Activated CD4-positive, alpha-beta memory T cell treated with anti-CD3 and anti-CD28 coated beads, Interleukin-2, amount 10 ng/mL, durations not matched to agents 7 days and 5 days (primary cell): Measurements from ENCODE around the gene DNAH17. TPM values are rescaled to one million over a fixed set of nuclear protein-coding genes. Genes with fewer than 3 reads are reported as not detected.
"Not testable (repeated sequence)": the region's sequence is repeated elsewhere in the genome, so short reads cannot be mapped to it uniquely, and the experiment has no call there.

Experiments
- CTCF ChIA-PET: fragments of 350-600 bp; sonication (Branson Sonifier 250); formaldehyde crosslinking; loops from one replicate; lab custom pipeline; 2021; ENCODE audit warnings: antibody characterized with exemption, inconsistent platforms; lab: Charles Lee
- POLR2A ChIA-PET: fragments of 350-600 bp; sonication (Branson Sonifier 250); formaldehyde crosslinking; loops from one replicate; lab custom pipeline; 2021; ENCODE audit warnings: antibody characterized with exemption; lab: Charles Lee
- DNase-seq: peaks from one replicate; pipeline ENCODE4 v3.0.0-alpha.2; 2020
- H3K27ac Mint-ChIP-seq: one replicate; pipeline ENCODE4 v1.8.0; 2021; ENCODE audit warnings: mild to moderate bottlenecking, mixed read lengths
- H3K27me3 Mint-ChIP-seq: one replicate; pipeline ENCODE4 v1.8.0; 2021; ENCODE audit warnings: mixed read lengths
- H3K36me3 Mint-ChIP-seq: one replicate; pipeline ENCODE4 v1.8.0; 2021; ENCODE audit warnings: low read depth, mixed read lengths
- H3K4me1 Mint-ChIP-seq: one replicate; pipeline ENCODE4 v1.8.0; 2021; ENCODE audit warnings: mixed read lengths
- H3K4me3 Mint-ChIP-seq: one replicate; pipeline ENCODE4 v1.8.0; 2021; ENCODE audit warnings: mild to moderate bottlenecking, mixed read lengths
- H3K9me3 Mint-ChIP-seq: one replicate; pipeline ENCODE4 v1.8.0; 2021; ENCODE audit warnings: mixed read lengths
- total RNA-seq, 2 experiments: library from RNA; stranded (reverse); gene quantifications; one replicate each; pipeline ENCODE4 v1.2.3, GENCODE V29; 2021

The DNAH17 gene
- total RNA-seq, 2 experiments from 2014 or later = 0.08 TPM

GRCh38 chr17:78514521-78514920 lies 62.7 kb downstream of the DNAH17 start:
- no peak overlapping the region for H3K4me3 Mint-ChIP-seq
- DNase-seq = no peak
- no peak overlapping the region for H3K27ac Mint-ChIP-seq
- H3K4me1 Mint-ChIP-seq = no peaks in the 10 kb centered on the region
- H3K36me3 Mint-ChIP-seq = no peaks in the 10 kb centered on the region
- POLR2A ChIA-PET = interaction anchor here (1.3 kb wide), 1 partner anchor 20 kb away, joined by 3 read pairs; no protein-coding TSS in a partner anchor
- H3K9me3 Mint-ChIP-seq = no peaks in the 10 kb centered on the region
- peaks cover 13% of the 10 kb centered on the region for H3K27me3 Mint-ChIP-seq
- CTCF ChIA-PET = no interaction called here

DNA sequence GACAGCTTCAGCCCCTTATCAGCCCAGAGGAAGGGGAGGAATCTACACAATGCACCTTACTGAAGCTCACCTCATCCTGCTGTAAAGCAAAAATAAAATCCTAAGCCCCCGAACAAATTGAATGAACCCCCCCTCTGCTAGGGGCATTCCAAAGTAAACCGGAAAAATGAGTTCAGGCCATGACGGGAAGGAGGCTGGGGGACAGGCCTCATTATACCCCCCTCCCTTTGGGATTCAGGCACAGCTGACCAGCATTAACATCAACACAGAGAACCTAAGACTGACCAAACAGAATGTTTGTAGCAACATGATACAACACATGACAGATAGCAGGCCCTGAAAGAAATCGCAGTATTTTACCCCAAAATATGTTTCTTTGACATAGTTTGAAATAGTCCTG lies 64.2 kb downstream of the DNAH17 start:
- CTCF ChIA-PET = interaction anchor here (0.6 kb wide), 1 partner anchor 10 kb away, joined by 3 read pairs; no protein-coding TSS in a partner anchor
- Mint-ChIP-seq H3K4me3 (no peak overlapping the region), H3K4me1 (no peaks in the 10 kb centered on the region), H3K27me3 (peaks cover 9% of the 10 kb centered on the region), H3K9me3 (no peaks in the 10 kb centered on the region), H3K36me3 (no peaks in the 10 kb centered on the region), H3K27ac (no peak overlapping the region)
- DNase-seq = no peak
- POLR2A ChIA-PET = no interaction called here

DNA sequence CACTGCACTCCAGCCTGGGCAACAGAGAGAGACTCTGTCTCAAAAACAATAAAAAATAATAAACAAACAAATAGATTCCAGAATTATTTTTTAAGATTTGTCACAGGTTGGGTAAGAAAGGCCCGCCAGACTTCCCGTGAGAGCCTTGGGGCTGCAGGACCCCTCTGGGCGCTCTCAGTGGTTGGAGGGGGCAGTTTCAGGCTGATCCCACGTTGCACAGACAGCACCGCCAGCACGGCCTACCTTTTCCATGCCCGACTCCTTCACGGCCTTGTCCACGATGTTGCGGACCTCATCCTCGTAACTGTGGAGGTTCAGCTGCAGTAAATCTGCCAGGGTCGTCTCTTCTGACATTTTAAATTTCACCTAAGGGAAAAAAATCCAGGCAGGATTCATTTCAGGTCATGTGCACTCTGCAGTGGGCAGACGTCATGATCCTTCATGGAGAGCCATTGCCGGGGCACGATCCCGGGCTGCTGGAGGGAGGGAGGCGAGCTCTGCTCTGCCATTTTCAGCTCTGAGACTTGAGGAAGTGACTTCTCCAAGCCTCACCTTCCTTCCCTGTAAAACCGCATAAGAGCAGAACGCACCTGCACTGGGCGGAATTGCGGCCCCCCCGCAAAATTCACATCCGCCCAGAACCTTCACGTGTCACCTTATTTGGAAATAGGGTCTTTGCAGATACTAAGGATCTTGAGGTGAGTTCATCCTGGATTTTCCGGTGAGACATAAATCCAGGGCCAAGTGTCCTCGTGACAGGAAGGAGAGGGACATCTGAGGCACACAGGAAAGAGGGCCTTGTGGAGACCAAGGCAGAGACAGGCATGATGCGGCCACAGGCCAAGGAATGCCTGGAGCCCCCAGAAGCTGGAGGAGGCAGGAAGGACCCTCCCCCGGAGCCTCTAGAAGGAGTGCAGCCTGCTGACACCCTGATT lies 66.8 kb downstream of the DNAH17 start:
- Mint-ChIP-seq H3K9me3 (no peaks in the 10 kb centered on the region), H3K36me3 (no peaks in the 10 kb centered on the region), H3K27me3 (peaks cover 7% of the 10 kb centered on the region), H3K4me3 (no peak overlapping the region), H3K27ac (no peak overlapping the region), H3K4me1 (no peaks in the 10 kb centered on the region)
- CTCF ChIA-PET = no interaction called here
- DNase-seq = no peak
- POLR2A ChIA-PET = no interaction called here

DNA sequence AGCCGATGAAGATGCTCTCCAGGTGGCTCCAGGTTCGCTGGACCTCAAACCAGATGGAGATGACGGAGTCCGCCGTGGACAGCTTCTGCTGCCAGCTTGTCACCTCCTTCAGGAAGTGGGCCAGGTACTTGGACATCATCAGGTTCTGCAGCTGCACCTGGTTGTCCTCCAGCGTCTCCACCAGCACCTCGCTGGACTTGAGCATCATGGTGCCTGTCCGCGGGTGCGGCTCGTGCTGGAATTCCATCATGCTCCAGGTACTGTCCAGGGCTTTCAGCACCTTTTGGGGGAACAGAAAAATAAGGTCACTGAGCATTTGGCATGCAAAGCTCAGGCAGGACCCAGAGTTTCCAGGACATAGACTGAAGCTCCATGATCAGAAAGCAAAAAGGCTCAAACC lies 69.7 kb downstream of the DNAH17 start:
- H3K9me3 Mint-ChIP-seq = no peaks in the 10 kb centered on the region
- no peak overlapping the region for H3K27ac Mint-ChIP-seq
- no peaks in the 10 kb centered on the region for H3K36me3 Mint-ChIP-seq
- H3K27me3 Mint-ChIP-seq = peaks cover 8% of the 10 kb centered on the region
- H3K4me3 Mint-ChIP-seq = no peak overlapping the region
- DNase-seq = no peak
- H3K4me1 Mint-ChIP-seq = no peaks in the 10 kb centered on the region
- ChIA-PET CTCF (no interaction called here), POLR2A (no interaction called here)

DNA sequence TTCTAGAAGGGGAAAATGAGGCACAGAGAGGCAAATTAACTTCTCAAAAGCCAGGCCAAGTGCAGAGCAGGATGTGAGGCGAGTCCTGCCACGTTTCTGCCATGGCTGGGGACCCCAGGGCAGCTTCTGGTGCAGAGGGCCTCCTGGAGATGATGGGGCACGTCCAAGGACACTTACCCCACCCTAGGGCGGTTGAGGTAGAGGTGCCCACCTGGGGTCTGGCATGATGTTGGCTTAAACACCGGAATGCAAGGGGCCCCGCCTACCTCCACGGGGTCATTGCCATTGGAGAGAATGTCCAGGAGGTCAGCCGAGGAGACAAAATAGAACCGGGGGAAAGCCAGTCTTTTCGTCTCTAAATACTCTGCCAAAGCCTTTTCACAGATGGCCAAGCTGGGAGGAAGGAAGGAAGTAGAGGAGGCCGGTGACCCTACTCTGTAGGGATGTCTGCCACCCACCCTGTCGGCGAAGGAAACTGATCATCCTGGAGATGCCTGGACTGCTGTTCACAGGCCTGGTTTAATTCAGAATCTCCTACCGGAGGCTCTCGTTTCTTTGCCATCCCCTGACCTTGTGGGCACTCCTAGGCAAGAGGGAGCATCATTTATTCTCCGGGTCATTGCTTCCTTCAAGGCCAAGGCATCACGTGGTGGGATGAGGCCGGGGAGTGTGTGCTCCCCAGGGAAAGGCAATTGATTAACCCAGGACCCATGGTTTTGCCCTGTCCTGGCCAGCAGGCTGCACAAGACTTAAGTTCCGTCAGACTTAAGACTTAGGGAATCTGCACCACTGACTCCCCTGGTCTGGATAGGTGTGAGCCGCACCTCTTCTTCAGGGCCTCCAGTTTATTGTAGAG lies 70.5 kb downstream of the DNAH17 start:
- Mint-ChIP-seq H3K9me3 (no peaks in the 10 kb centered on the region), H3K27me3 (peaks cover 8% of the 10 kb centered on the region), H3K36me3 (no peaks in the 10 kb centered on the region), H3K27ac (no peak overlapping the region), H3K4me1 (no peaks in the 10 kb centered on the region), H3K4me3 (no peak overlapping the region)
- DNase-seq = no peak
- POLR2A ChIA-PET = no interaction called here
- CTCF ChIA-PET = interaction anchor here (0.6 kb wide), 1 partner anchor 133 kb away, joined by 3 read pairs; no protein-coding TSS in a partner anchor

- Mint-ChIP-seq H3K4me1 (no peaks in the 10 kb centered on the region), H3K27me3 (peaks cover 8% of the 10 kb centered on the region), H3K27ac (no peak overlapping the region), H3K4me3 (no peak overlapping the region), H3K9me3 (no peaks in the 10 kb centered on the region), H3K36me3 (no peaks in the 10 kb centered on the region)
- ChIA-PET CTCF (no interaction called here), POLR2A (no interaction called here)
- no peak for DNase-seq
Measured at GRCh38 chr17:78504156-78504925, 72.9 kb downstream of the DNAH17 start.

DNA sequence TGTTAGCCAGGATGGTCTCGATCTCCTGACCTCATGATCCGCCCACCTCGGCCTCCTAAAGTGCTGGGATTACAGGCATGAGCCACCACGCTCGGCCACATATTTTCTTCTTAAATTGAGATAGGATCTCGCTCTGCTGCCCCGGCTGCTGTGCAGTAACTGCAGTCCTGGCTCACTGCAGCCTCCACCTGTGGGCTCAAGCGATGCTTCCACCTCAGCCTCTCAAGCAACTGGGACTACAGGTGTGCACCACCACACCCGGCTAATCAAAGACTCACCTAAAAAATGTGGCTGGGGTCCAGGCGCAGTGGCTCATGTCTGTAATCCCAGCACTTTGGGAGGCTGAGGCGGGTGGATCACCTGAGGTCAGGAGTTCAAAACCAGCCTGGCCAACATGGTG lies 73.8 kb downstream of the DNAH17 start:
- H3K27ac Mint-ChIP-seq, H3K36me3 Mint-ChIP-seq, POLR2A ChIA-PET, H3K27me3 Mint-ChIP-seq, H3K4me3 Mint-ChIP-seq, DNase-seq, H3K4me1 Mint-ChIP-seq, H3K9me3 Mint-ChIP-seq: not testable (repeated sequence)
- CTCF ChIA-PET = interaction anchor here (0.6 kb wide), 1 partner anchor 9 kb away, joined by 3 read pairs; no protein-coding TSS in a partner anchor

- DNase-seq = no peak
- ChIA-PET CTCF (interaction anchor here (0.6 kb wide), 1 partner anchor 10 kb away, joined by 3 read pairs; no protein-coding TSS in a partner anchor), POLR2A (no interaction called here)
- Mint-ChIP-seq H3K27ac (no peak overlapping the region), H3K36me3 (no peaks in the 10 kb centered on the region), H3K9me3 (no peaks in the 10 kb centered on the region), H3K4me3 (no peak overlapping the region), H3K4me1 (no peaks in the 10 kb centered on the region), H3K27me3 (peaks cover 5% of the 10 kb centered on the region)
Measured at GRCh38 chr17:78502611-78503148, 74.5 kb downstream of the DNAH17 start.

DNA sequence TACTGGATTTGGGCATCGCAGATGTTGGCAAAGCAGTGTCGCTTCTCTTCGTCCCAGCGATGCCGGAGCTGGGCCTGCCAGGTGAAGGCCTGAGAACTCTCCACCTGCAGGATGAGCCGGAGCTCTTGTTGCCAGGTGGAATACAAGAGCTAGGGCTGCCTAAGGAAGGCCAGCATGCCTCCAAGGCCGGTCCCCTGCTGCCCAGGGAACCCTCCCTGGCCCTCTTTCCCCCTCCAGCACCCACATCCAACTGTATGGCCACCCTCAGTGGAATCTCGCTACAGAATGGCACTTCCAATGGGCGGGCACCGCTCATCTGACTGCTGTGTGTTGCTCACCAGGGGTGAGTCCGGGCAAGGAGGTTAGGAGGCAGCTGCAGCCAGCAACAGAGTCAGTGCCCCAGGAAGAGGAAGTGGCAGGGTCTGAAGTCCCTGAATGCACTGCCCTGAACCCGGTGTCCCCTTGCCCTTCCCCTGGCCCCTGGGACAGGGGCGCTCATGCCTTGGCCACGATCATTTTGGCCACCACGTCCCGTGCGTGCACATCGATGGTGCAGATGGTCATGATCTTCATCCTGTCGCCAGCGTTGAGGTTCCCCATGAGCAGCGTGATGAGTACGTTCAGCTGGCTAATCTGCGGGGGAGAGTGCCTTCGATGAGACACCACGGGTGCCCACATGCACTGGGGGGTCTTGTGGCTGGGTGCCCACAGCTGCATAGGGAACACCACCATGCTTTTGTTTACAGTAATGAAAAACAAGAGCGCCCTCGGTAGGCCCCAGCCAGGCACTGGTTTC lies 75.8 kb downstream of the DNAH17 start:
- Mint-ChIP-seq H3K27ac (no peak overlapping the region), H3K4me3 (no peak overlapping the region), H3K4me1 (peaks cover 1% of the 10 kb centered on the region), H3K27me3 (peaks cover 3% of the 10 kb centered on the region), H3K9me3 (no peaks in the 10 kb centered on the region), H3K36me3 (no peaks in the 10 kb centered on the region)
- POLR2A ChIA-PET = no interaction called here
- CTCF ChIA-PET = no interaction called here
- DNase-seq = no peak

DNA sequence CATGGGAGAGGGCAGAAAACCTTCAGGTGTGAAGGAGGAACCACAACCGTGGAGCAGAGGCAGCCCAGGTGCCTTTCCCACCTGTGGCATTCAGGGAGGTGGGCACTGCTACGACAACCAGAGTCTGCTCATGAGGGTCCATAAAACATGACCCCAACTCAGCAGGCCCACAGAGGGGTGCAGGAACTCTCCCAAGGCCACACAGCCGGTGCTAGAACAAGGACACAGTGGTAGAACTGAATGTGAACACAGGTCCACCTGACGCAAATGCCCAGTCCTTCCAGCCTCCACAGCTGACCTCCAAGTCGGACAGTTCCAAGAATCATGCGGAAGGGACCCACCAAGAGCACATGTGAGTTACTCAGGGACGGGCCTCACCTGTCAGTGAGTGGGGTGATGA lies 76.4 kb downstream of the DNAH17 start:
- Mint-ChIP-seq H3K36me3 (no peaks in the 10 kb centered on the region), H3K27me3 (peaks cover 3% of the 10 kb centered on the region), H3K27ac (no peak overlapping the region), H3K4me1 (peaks cover 1% of the 10 kb centered on the region), H3K9me3 (no peaks in the 10 kb centered on the region), H3K4me3 (no peak overlapping the region)
- DNase-seq = no peak
- CTCF ChIA-PET = no interaction called here
- POLR2A ChIA-PET = no interaction called here

- peaks cover 1% of the 10 kb centered on the region for H3K4me1 Mint-ChIP-seq
- H3K4me3 Mint-ChIP-seq = no peak overlapping the region
- DNase-seq = no peak
- no peak overlapping the region for H3K27ac Mint-ChIP-seq
- H3K9me3 Mint-ChIP-seq = no peaks in the 10 kb centered on the region
- POLR2A ChIA-PET = no interaction called here
- H3K27me3 Mint-ChIP-seq = peaks cover 3% of the 10 kb centered on the region
- CTCF ChIA-PET = no interaction called here
- H3K36me3 Mint-ChIP-seq = no peaks in the 10 kb centered on the region
Measured at GRCh38 chr17:78499715-78500540, 77.3 kb downstream of the DNAH17 start.
